OCI-LY1 (cell line): ENCODE data around the gene TLE2.

ENCODE experiments used
- H2AFZ ChIP-seq: fragments of 200-600 bp; sonication (generic), shearing (Covaris generic); 2 replicates; pipeline ENCODE4 v1.6.0; 2014; ENCODE audit warnings: antibody characterized with exemption, mild to moderate bottlenecking, low read length
- H3F3A ChIP-seq: fragments of 200-600 bp; sonication (generic), shearing (Covaris generic); 2 replicates; pipeline ENCODE4 v1.6.0; 2014; ENCODE audit warnings: mild to moderate bottlenecking, antibody characterized with exemption, low read length, moderate library complexity; ENCODE audit not compliant: insufficient read depth
- H3K27ac ChIP-seq: fragments of 200-600 bp; sonication (generic); 2 replicates; pipeline ENCODE4 v1.5.1; 2014; ENCODE audit warnings: low read length, mixed run types, mild to moderate bottlenecking, low read depth; ENCODE audit not compliant: poor library complexity, severe bottlenecking
- H3K27me3 ChIP-seq: fragments of 200-600 bp; sonication (generic); 2 replicates; pipeline ENCODE4 v1.6.0; 2014; ENCODE audit warnings: antibody characterized with exemption, mild to moderate bottlenecking, low read length, moderate library complexity; ENCODE audit not compliant: insufficient read depth
- H3K36me3 ChIP-seq: fragments of 200-600 bp; sonication (generic); 2 replicates; pipeline ENCODE4 v1.6.1; 2014; ENCODE audit warnings: mild to moderate bottlenecking, antibody characterized with exemption, low read length, moderate library complexity, mixed read lengths; ENCODE audit not compliant: insufficient read depth
- H3K4me1 ChIP-seq: fragments of 200-600 bp; sonication (generic); 2 replicates; pipeline ENCODE4 v1.5.1; 2014; ENCODE audit warnings: mild to moderate bottlenecking, low read length, moderate library complexity; ENCODE audit not compliant: insufficient read depth, severe bottlenecking
- H3K4me2 ChIP-seq: fragments of 200-600 bp; sonication (generic), shearing (Covaris generic); 2 replicates; pipeline ENCODE4 v1.6.1; 2014; ENCODE audit warnings: low read length
- H3K4me3 ChIP-seq: fragments of 200-600 bp; sonication (generic); 2 replicates; pipeline ENCODE4 v1.5.1; 2014; ENCODE audit warnings: low read length, low read depth, mild to moderate bottlenecking, mixed read lengths; ENCODE audit not compliant: poor library complexity, severe bottlenecking
- H3K79me2 ChIP-seq: fragments of 200-600 bp; shearing (Covaris generic); 2 replicates; pipeline ENCODE4 v1.6.1; 2016; ENCODE audit warnings: mixed run types, low read length, mixed read lengths; ENCODE audit not compliant: insufficient read depth
- H3K9ac ChIP-seq: fragments of 200-600 bp; sonication (generic), shearing (Covaris generic); 2 replicates; pipeline ENCODE4 v1.6.1; 2014; ENCODE audit warnings: mild to moderate bottlenecking, low read length, mixed read lengths
- H3K9me2 ChIP-seq: fragments of 200-600 bp; sonication (generic), shearing (Covaris generic); 2 replicates; pipeline ENCODE4 v1.6.1; 2014; ENCODE audit warnings: low read depth, mild to moderate bottlenecking, low read length, mixed read lengths
- H3K9me3 ChIP-seq: fragments of 200-600 bp; shearing (Covaris generic); 2 replicates; pipeline ENCODE4 v1.6.1; 2014; ENCODE audit warnings: low read length, mixed read lengths
- H4K20me1 ChIP-seq: fragments of 200-600 bp; sonication (generic), shearing (Covaris generic); 2 replicates; pipeline ENCODE4 v1.6.0; 2016; ENCODE audit warnings: mild to moderate bottlenecking, low read length; ENCODE audit not compliant: insufficient read depth
- EZH2 ChIP-seq: fragments of 200-600 bp; sonication (generic), shearing (Covaris generic); IDR thresholded peaks from 2 replicates; pipeline ENCODE4 v1.8.0; 2017; ENCODE audit warnings: borderline replicate concordance, mixed run types, mild to moderate bottlenecking, antibody characterized with exemption, low read length, moderate library complexity, mixed read lengths
- TF ChIP-seq, protein P1 (sequence below): fragments of 200-600 bp; sonication (generic), shearing (Covaris generic); IDR thresholded peaks from 2 replicates; pipeline ENCODE4 v1.5.1; 2017; ENCODE audit warnings: mild to moderate bottlenecking, antibody characterized with exemption, low read length, moderate library complexity, mixed read lengths

Gene TLE2

DNA sequence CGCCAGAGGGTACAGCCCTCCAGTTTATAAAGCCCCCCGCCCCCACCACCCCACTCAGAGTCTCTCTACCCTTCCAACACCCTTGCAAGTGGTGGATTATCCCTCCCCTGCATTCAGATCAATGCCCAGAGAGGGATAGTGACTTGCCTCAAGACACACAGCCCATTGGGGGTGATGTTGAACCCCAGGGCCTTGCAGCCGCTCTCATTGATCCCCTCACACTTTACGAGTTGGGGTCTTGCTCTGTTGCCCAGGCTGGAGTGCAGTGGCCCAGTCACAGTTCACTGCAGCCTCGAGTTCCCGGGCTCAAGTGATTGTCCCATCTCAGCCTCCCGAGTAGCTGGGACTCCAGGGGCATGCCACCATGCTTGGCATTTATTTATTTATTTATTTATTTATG is 11.2 kb downstream of the TLE2 start:
- no peaks in the 10 kb centered on the region for H3K4me1 ChIP-seq
- H4K20me1 ChIP-seq = no peaks in the 10 kb centered on the region
- H3K27me3 ChIP-seq = peaks cover 7% of the 10 kb centered on the region; the same call in 1 of the 2 replicates
- no peaks in the 10 kb centered on the region for H3K9me3 ChIP-seq
- H2AFZ ChIP-seq = no peak overlapping the region
- no peaks in the 10 kb centered on the region for H3K79me2 ChIP-seq
- no peaks in the 10 kb centered on the region for H3K9me2 ChIP-seq
- no peaks in the 10 kb centered on the region for H3K36me3 ChIP-seq
- H3K9ac ChIP-seq = no peak overlapping the region
- H3K4me3 ChIP-seq = no peak overlapping the region
- no peak overlapping the region for H3K4me2 ChIP-seq
- H3K27ac ChIP-seq = no peak overlapping the region
- TF ChIP-seq, protein P1, sequence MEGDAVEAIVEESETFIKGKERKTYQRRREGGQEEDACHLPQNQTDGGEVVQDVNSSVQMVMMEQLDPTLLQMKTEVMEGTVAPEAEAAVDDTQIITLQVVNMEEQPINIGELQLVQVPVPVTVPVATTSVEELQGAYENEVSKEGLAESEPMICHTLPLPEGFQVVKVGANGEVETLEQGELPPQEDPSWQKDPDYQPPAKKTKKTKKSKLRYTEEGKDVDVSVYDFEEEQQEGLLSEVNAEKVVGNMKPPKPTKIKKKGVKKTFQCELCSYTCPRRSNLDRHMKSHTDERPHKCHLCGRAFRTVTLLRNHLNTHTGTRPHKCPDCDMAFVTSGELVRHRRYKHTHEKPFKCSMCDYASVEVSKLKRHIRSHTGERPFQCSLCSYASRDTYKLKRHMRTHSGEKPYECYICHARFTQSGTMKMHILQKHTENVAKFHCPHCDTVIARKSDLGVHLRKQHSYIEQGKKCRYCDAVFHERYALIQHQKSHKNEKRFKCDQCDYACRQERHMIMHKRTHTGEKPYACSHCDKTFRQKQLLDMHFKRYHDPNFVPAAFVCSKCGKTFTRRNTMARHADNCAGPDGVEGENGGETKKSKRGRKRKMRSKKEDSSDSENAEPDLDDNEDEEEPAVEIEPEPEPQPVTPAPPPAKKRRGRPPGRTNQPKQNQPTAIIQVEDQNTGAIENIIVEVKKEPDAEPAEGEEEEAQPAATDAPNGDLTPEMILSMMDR = no peak
- no peak for TF ChIP-seq EZH2
- H3F3A ChIP-seq = no peaks in the 10 kb centered on the region

GRCh38 chr19:3015126-3016057 is 13.7 kb downstream of the TLE2 start:
- Histone ChIP-seq H3K9me3 (no peaks in the 10 kb centered on the region), H3K9me2 (no peaks in the 10 kb centered on the region), H4K20me1 (no peaks in the 10 kb centered on the region), H3K4me2 (no peak overlapping the region), H3K9ac (no peak overlapping the region), H3K4me3 (no peak overlapping the region), H2AFZ (no peak overlapping the region), H3K4me1 (no peaks in the 10 kb centered on the region), H3K27me3 (peaks cover 7% of the 10 kb centered on the region; the same call in 1 of the 2 replicates), H3K27ac (no peak overlapping the region), H3K36me3 (no peaks in the 10 kb centered on the region), H3K79me2 (no peaks in the 10 kb centered on the region), H3F3A (no peaks in the 10 kb centered on the region)
- TF ChIP-seq, protein P1 = no peak
- TF ChIP-seq EZH2 = no peak

- H3K9ac ChIP-seq = no peak overlapping the region
- H3K9me2 ChIP-seq = no peaks in the 10 kb centered on the region
- H3K4me3 ChIP-seq = no peak overlapping the region
Observed at GRCh38 chr19:3014135-3014534, 14.9 kb downstream of the TLE2 start.

More at GRCh38 chr19:3014135-3014534, 14.9 kb downstream of the TLE2 start:
- Histone ChIP-seq H3K27me3 (peaks cover 1% of the 10 kb centered on the region; the same call in 1 of the 2 replicates), H3K79me2 (no peaks in the 10 kb centered on the region), H3K4me1 (no peaks in the 10 kb centered on the region), H4K20me1 (no peaks in the 10 kb centered on the region), H3K4me2 (no peak overlapping the region), H3K36me3 (no peaks in the 10 kb centered on the region), H3K9me3 (no peaks in the 10 kb centered on the region), H3K27ac (no peak overlapping the region), H3F3A (no peaks in the 10 kb centered on the region), H2AFZ (no peak overlapping the region)
- TF ChIP-seq, protein P1 = no peak
- TF ChIP-seq EZH2 = no peak
